Measurements from ENCODE around the gene NEU1. TPM values are rescaled to one million over a fixed set of nuclear protein-coding genes. Genes with fewer than 3 reads are reported as not detected.

NEU1 gene
- total and polyA plus RNA-seq, 2 donors (not counting 1 experiment from before 2014, with no cell fraction given) = 25.3 to 35.1 TPM

GRCh38 chr6:31896493-31896855 is 33.9 kb upstream of the NEU1 start:
- peak overlapping the region; percentile 82 for H3K4me3 Mint-ChIP-seq
- Histone ChIP-seq H2AFZ (ENCODE audit: insufficient read depth, low read depth, low read length, poor library complexity, severe bottlenecking) (peak overlapping the region; percentile 99), H3K79me2 (ENCODE audit: control insufficient read depth, insufficient read depth, low read length) (peaks cover 4% of the 10 kb centered on the region), H4K20me1 (ENCODE audit: control insufficient read depth, insufficient read depth, low read length, poor library complexity, severe bottlenecking) (no peaks in the 10 kb centered on the region), H3K27ac (ENCODE audit: low read length in 2 of 2) (peak overlapping the region; percentile 63 to 78), H3K36me3 (replicated peaks in 1 of 2; ENCODE audit: control extremely low read depth in 1 of 2, control insufficient read depth in 1 of 2, extremely low read depth in 1 of 2, insufficient read depth in 2 of 2, low read length in 1 of 2) (peaks cover 0 to 21% of the 10 kb centered on the region in 2 experiments), H3K9ac (ENCODE audit: low read length) (peak overlapping the region; percentile 95), H3K9me3 (ENCODE audit: control extremely low read depth in 1 of 3, control insufficient read depth in 2 of 3, insufficient read depth in 1 of 3, low read length in 2 of 3) (no peaks in the 10 kb centered on the region), H3K4me2 (replicated peaks; ENCODE audit: low read depth, low read length, poor library complexity, severe bottlenecking) (peak overlapping the region; percentile 96), H3K4me1 (ENCODE audit: control insufficient read depth in 2 of 2, insufficient read depth in 2 of 2, low read length in 2 of 2) (peaks cover 9 to 25% of the 10 kb centered on the region in 2 donors), H3K4me3 (ENCODE audit: control extremely low read depth in 1 of 5, extremely low read depth in 1 of 5, insufficient read depth in 1 of 5, low read depth in 2 of 5, low read length in 4 of 5) (peak overlapping the region in 4 of 5 experiments; percentile 80 to 100 (median 91)), H3K27me3 (replicated peaks in 1 of 4; ENCODE audit: control extremely low read depth in 1 of 4, control insufficient read depth in 3 of 4, insufficient read depth in 4 of 4, low read length in 3 of 4) (no peaks in the 10 kb centered on the region)
- no peaks in the 10 kb centered on the region for H3K27me3 Mint-ChIP-seq
- H3K27ac Mint-ChIP-seq = peak overlapping the region; percentile 87
- POLR2A ChIA-PET = interaction anchor here (1.7 kb wide), 1 partner anchor 74 kb away, joined by 6 read pairs; the partner anchor contains the start of gene DXO
- TF ChIP-seq CTCF (IDR thresholded peaks at IDR 0.05) (no peak), EZH2 (IDR thresholded peaks at IDR 0.05; ENCODE audit: borderline replicate concordance, insufficient read depth, low read depth, low read length, poor library complexity, severe bottlenecking) (no peak)
- DNase-seq (no peak), ATAC-seq (ENCODE audit: low read depth) (no peak)
- 32% methylated on average over 2 of the region's 4 CpGs for WGBS (ENCODE audit: insufficient coverage)
- intact Hi-C loops (cut with micrococcal nuclease) = loop anchor here (2.0 to 5.0 kb wide), 5 partner anchors 159 to 350 kb away; partner anchors contain the start of genes ATP6V1G2, BAG6, CLIC1 and NFKBIL1
- H3K9me3 Mint-ChIP-seq (ENCODE audit: insufficient read depth) = no peaks in the 10 kb centered on the region
- peaks cover 31% of the 10 kb centered on the region for H3K4me1 Mint-ChIP-seq
- CTCF ChIA-PET = interaction anchor here (0.6 kb wide), 1 partner anchor 11 kb away, joined by 3 read pairs; no protein-coding TSS in a partner anchor

- no peaks in the 10 kb centered on the region for H3K27me3 ChIP-seq (replicated peaks in 1 of 4; ENCODE audit: control extremely low read depth in 1 of 4, control insufficient read depth in 3 of 4, insufficient read depth in 4 of 4, low read length in 3 of 4)
- Mint-ChIP-seq H3K27ac (no peak overlapping the region), H3K4me3 (no peak overlapping the region), H3K27me3 (no peaks in the 10 kb centered on the region), H3K9me3 (ENCODE audit: insufficient read depth) (no peaks in the 10 kb centered on the region), H3K4me1 (peaks cover 10% of the 10 kb centered on the region)
- no peaks in the 10 kb centered on the region for H3K79me2 ChIP-seq (ENCODE audit: control insufficient read depth, insufficient read depth, low read length)
- peaks cover 0 to 43% of the 10 kb centered on the region in 2 experiments for H3K36me3 ChIP-seq (replicated peaks in 1 of 2; ENCODE audit: control extremely low read depth in 1 of 2, control insufficient read depth in 1 of 2, extremely low read depth in 1 of 2, insufficient read depth in 2 of 2, low read length in 1 of 2)
- 80% methylated on average over 5 of the region's 6 CpGs for WGBS (ENCODE audit: insufficient coverage)
- H3K4me2 ChIP-seq (replicated peaks; ENCODE audit: low read depth, low read length, poor library complexity, severe bottlenecking) = no peak overlapping the region
- no peak for DNase-seq
- TF ChIP-seq EZH2 (IDR thresholded peaks at IDR 0.05; ENCODE audit: borderline replicate concordance, insufficient read depth, low read depth, low read length, poor library complexity, severe bottlenecking) = no peak
- no peak for TF ChIP-seq CTCF (IDR thresholded peaks at IDR 0.05)
- ChIA-PET CTCF (interaction anchor here (0.7 kb wide), 1 partner anchor 181 kb away, joined by 3 read pairs; no protein-coding TSS in a partner anchor), POLR2A (interaction anchor here (0.7 kb wide), 1 partner anchor 207 kb away, joined by 3 read pairs; no protein-coding TSS in a partner anchor)
- H4K20me1 ChIP-seq (ENCODE audit: control insufficient read depth, insufficient read depth, low read length, poor library complexity, severe bottlenecking) = peaks cover 6% of the 10 kb centered on the region
- ATAC-seq (ENCODE audit: low read depth) = no peak
- H3K9me3 ChIP-seq (ENCODE audit: control extremely low read depth in 1 of 3, control insufficient read depth in 2 of 3, insufficient read depth in 1 of 3, low read length in 2 of 3) = no peaks in the 10 kb centered on the region
- H3K9ac ChIP-seq (ENCODE audit: low read length) = no peak overlapping the region
- no peak overlapping the region for H2AFZ ChIP-seq (ENCODE audit: insufficient read depth, low read depth, low read length, poor library complexity, severe bottlenecking)
- intact Hi-C loops (cut with micrococcal nuclease) = no loop called here
- H3K4me3 ChIP-seq (ENCODE audit: control extremely low read depth in 1 of 5, extremely low read depth in 1 of 5, insufficient read depth in 1 of 5, low read depth in 2 of 5, low read length in 4 of 5) = no peak overlapping the region
- H3K27ac ChIP-seq (ENCODE audit: low read length in 2 of 2) = no peak overlapping the region
- H3K4me1 ChIP-seq (ENCODE audit: control insufficient read depth in 2 of 2, insufficient read depth in 2 of 2, low read length in 2 of 2) = peaks cover 3 to 10% of the 10 kb centered on the region in 2 donors
Observed at GRCh38 chr6:31892821-31893220, 30.2 kb upstream of the NEU1 start.
